CD1c-positive myeloid dendritic cell (primary cell): ENCODE results near the gene SETD1A.
"Not testable (repeated sequence)": the region's sequence is repeated elsewhere in the genome, so short reads cannot be mapped to it uniquely, and the experiment has no call there.

Experiments
- DNase-seq: peaks from one replicate; pipeline ENCODE4 v3.0.0-alpha.2; 2016; ENCODE audit errors: extremely low spot score

Gene SETD1A

DNA sequence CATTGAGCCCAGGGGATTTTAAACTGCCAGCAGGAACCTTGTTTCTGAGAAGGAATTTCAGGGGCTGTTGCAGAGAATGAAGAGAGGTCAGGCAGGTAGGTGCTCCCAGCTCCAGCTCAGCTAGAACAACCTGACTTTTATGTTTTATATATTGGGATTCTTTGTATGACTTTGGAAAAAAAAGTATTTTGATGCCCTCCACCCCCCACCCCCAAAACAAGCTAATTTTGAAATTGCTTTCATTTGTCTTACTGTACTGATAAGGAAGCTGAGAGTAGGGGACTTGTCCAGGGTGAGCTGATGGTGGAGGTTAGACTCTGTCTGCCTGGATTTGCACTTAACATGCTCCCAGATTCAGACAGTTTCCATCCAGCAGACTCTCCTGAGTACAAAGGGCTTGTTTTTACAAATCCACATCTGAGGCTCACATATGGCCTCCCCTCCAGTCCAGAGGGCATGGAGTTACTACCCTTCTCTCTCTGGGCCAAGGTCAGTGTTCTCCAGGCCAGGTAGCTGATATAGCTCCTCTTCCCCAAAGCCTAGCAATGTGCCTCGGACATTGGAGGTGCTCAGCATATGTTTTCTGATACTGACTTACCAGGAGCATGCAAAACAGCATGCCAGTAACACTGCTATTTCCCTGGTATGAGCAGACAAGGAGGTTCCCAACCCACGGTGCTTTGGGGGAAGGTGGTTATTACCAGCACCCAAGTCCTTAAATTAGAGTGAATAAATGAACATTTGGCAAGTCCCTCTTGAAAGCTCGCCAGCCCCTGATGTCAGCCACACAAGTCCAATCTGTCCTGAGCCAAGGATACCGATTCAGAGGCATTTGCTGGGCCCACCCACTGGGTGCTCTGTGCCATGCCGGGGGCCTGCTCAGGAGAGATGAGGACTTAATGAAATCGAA lies 41.6 kb downstream of the SETD1A start:
- DNase-seq = no peak

DNA sequence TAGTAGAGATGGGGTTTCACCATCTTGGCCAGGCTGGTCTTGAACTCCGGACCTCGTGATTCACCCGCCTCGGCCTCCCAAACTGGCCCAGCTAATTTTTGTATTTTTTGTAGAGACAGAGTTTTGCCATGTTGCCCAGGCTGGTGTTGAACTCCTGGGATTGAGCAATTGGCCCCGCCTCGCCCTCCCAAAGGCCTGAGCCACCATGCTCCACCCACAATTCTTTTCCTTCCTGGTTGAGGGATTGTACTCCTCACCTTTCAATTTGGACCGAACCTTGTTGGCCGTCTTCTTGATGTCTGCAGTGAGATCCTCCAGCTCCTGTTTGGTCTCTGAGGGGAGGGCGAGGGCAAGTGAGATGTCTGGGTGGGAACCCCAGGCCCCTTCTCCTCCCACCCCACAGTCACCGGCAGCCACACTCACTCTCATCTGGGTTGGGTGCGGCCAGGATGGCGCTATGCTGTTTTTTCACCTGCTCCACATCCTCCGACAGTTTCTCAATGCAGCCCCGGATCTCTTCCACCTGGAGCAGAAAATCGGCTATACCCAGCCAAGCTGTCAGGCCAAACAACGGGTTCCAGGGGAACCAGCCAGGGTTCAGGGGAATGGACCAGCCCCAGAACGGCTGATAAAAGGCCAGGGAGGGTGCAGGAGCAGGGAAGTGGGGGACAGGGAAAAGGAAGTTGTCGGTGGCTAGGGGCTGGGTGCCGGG lies 43.3 kb downstream of the SETD1A start:
- DNase-seq = no peak

DNA sequence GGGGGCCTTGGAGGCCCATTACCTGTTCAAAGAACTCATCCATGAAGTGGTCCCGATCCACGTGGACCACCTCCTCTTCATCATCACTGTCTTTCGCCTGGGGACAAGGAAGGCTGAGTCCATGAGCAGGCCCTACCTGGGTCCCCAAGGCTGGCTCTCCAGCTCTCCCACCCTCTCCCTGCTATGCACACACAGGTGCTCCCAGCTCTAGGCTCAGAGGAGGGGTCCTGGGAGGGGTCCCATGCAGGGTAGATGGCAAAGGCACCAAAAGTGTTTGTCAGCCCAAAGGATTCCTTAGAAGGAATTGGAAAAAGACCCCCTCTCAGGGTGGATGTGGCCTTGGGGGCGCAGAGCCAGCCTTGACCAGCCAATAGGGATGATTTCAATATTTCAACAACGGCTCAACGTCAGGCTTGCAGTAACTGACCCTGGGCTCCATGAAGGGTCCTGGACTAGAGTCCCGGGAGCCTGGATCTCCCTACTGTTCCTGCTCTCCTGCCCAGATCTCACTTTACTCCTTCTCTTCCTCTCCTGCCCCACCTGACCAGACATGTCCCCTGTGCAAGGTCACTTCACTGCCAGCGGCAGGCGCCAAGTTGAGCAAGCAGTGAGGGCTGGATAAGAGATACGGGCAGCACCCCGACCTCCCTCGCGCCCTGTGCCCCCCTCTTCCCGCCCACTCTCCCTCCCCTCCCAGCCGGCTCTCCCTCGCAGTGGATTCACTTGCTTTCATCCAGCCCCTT lies 44.1 kb downstream of the SETD1A start:
- no peak for DNase-seq

DNA sequence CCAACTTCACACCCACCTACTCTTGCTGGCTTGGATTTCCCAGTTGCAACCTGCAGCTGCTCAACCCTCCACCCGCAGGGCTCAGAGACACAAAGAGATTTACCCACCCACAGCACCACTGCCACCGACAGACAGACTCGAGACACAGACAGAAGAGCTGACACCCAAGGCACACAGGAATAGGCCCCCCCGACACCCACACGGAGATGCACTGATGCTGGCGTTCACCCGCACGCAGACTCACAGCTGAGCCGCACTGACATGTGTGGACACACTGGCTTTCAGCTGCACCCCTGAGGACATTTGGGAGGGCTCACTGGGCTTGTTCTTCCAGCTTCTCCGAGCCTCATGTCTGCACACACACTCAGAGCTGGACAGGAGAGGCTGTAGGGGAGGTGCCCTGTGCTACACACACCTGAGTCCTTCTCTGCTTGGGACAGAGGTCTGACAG lies 44.7 kb downstream of the SETD1A start:
- DNase-seq = no peak

DNA sequence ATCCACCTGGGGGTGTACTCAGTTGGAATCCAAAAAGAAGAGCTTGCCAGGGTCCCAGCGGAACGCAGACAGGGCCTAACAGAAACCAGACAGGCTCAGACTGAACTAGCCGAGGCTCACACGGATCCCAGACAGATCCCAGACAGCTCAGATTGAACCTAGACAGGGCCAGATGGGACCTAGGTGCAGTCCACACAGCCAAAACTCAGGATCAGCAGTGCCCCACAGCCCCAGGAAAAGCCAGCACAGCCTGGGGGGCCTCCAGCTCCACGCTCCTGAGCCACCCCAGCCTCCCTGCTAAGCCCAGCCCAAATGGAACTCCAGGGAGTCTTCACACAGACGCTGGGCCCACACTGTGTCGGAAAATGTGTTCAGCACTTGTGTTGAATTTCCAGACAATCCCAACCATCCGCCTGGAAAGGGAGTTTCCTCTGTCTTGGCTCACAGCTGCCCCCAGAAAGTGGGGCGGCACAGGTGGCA lies 45.3 kb downstream of the SETD1A start:
- no peak for DNase-seq

DNA sequence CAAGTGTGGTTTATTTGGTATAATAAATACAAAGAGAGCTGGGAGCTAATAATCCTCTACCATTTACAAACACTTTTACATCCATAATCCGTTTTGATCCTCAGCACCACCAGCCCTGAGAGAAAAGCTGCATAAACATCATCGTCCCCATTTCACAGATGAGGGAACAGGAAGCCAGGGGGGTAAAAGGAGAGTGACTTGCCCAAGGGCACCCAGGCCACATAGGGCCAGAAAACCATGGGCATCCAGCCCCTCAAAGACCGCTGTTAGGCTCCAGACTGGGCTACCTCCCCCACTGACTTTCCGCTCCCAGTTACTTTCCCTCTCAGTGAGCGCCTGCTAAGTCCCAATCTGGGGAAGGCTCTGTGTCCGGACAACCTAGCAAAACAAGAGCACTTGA lies 46.2 kb downstream of the SETD1A start:
- DNase-seq = no peak

DNA sequence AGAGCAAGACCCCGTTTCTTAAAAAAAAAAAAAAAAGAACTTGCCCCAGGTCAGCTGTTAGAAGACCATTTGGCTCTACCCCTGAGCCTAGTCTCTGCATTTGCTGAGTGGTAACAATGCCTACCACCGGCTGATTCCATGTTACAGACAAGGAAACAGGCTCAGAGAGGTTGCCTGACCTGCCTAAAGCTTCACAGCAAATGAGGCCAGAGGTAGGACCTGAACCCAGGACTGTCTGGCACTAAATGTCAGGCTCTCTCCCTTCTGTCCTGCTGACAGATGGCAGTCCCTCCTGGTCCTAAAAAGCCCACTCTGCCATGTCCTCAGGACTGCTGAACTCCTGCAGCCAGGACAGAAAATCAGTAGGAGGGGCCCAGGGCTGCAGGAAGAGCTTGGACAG lies 47.1 kb downstream of the SETD1A start:
- no peak for DNase-seq

DNA sequence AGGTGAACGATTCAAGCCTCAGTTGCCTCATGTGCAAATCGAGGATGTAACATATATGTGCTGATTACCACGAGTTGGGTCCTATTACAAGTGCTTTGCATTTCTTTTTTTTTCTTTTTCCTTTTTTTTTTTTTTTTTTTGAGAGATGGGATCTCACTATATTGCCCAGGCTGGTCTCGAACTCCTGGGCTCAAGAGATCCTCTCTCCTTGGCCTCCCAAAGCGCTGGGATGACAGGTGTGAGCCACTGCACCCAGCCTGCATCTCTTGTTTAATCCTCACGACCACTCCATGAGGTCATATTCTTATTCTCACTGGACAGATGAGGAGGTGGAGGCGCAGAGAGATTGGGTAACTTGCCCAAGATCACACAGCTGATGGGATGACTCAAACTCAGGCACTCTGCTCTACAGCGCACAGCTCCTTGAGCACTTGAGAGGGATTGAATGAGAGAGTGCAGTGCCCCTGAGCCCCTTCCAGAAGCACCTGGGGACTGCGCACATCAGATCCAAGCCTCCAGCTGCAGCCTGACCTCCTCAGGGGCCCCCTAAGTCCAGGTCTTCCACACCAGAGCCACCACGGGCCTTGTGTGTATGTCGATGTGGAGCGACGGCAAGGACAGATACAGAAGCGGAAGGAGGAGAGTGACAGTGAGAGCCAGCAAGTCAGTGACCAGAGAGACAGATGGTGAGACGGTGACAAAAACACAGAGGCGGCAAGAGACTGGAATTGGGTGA lies 48.0 kb downstream of the SETD1A start:
- no peak for DNase-seq

DNA sequence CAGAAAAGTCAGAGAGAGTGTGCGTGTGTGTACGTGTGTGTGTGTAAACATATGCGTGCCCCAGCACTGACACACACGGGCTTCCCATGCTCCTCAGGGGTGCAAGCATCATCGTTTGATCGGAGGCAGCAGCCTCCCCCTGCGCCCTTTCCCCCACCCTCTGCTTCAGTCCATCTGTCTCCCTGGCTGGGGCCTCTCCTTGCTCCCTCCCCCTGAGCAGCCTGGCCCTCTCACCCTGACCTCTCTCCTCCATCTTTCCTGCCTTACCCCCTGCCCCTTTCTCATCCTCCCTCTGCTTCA lies 48.5 kb downstream of the SETD1A start:
- no peak for DNase-seq

DNA sequence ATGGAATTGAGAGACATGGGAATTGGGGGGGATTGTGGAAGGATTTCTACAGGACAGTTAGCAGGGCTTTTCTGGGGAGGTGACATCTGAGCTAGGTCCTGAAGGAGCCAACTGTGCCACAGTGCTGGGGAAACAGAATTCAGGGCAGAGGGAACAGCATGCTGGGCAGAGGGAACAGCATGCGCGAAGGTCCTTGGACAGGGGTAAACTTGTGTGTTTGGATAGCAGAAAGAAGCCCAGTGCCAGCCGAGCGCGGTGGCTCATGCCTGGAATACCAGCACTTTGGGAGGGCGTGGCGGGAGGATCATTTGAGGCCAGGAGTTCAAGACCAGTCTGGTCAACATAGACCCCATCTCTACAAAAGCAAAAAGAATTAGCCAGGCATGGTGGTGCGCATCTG lies 49.0 kb downstream of the SETD1A start:
- DNase-seq = no peak

DNA sequence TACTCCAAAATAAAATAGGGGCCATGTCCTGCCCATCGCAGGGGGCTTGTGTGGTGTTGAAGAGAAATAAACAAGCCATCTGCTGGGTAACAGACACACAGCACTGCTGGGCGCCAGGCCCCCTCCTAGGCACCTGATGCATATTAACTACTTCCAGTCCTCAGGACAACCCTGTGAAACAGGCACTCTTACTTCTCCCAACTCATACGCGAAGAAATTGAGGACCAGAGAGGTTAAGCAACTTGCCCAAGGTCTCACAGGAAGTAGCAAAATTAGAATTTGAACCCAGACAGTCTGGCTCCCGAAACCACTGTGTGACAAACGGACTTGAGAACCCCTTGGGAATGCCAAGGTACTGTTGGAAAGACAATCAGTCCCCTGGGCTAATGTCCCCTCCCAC lies 50.1 kb downstream of the SETD1A start:
- DNase-seq = no peak

DNA sequence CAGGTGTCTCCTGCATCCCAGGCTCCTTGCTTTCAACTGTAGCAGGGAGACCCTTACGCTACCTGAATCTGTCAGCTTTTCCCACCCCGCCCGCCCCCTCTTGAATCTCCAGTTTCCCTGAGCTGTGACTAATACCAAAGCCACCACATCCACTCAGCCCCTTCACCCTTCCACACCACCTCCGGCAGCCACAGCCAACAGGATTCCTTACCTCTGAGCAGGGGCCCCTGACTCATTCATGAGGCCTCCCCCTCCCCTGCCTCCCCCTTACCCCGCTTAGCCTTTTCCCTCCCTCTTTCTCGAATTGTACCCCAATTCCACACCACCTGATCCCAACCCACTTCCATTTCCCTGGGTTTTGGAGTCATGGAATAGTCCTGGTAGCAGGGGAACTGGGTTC lies 50.6 kb downstream of the SETD1A start:
- no peak for DNase-seq

DNA sequence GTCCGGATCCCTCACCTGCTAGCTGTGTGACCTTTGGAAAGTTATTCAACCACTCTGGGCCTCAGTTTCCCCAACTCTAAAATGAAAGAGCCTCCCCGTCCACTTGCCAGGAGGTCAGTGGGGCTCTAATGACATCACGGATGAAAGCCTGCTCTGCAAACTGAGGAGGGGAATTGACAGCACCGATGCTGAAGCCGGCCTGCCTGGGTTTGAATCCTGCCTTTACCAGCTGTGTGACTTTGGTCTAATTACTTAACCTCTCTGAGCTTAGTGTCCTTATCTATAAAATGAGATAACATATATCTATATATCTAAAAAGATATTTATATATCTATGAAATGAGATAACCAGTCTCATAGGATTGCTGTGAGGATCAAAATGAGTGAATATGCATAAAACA lies 51.0 kb downstream of the SETD1A start:
- no peak for DNase-seq

DNA sequence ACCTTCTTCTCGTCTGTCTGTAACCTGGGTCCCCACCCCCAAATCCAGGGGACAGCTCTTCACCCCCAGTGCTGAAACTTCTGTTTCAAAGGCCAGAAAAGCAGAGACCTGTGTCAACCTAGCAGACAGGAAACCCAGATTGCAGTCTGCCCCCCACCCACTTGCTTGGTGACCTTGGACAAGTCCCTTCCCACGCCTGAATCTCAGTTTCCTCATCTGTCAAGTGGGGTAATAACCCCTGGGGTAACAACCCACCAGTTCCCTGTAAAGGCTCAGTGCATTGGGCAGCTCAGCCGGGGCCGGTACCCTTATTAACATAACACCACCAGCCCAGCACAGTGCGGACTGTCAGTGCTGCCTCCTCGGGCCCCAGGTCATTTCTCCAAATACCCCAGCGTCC lies 51.6 kb downstream of the SETD1A start:
- DNase-seq = no peak

DNA sequence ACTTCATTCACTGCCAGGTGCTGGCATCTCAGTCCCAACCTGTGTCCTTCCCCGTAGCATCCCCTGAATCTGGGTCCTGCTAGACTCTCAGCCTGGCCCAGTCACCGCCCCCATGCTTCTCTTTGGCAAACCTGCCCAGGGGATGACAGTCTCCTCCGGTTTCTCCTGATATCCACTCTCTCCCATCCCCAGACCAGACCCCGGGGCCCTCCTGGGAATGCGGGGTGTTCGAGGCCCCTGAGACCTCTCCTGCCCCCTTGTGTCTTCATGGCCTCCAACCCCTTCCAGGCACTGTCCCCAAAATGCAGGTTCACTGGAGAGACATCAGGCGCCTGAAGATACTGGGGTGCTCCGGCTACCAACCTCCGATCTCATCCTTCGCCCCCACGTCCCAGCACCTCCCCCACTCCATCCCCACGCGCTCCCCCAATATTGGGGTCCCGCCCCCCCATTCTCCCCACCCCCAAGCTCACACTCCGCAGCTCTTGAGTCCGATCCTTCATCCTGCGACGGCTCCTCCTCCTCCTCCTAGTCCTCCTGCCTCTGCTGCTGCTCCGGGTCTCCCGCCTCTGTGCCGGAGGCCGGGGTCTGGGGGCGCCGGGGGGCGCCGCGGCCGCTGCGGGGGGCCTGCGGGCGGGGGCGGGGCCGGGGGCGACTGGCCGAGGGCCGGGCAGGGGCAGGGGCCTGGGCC lies 52.5 kb downstream of the SETD1A start:
- no peak for DNase-seq

DNA sequence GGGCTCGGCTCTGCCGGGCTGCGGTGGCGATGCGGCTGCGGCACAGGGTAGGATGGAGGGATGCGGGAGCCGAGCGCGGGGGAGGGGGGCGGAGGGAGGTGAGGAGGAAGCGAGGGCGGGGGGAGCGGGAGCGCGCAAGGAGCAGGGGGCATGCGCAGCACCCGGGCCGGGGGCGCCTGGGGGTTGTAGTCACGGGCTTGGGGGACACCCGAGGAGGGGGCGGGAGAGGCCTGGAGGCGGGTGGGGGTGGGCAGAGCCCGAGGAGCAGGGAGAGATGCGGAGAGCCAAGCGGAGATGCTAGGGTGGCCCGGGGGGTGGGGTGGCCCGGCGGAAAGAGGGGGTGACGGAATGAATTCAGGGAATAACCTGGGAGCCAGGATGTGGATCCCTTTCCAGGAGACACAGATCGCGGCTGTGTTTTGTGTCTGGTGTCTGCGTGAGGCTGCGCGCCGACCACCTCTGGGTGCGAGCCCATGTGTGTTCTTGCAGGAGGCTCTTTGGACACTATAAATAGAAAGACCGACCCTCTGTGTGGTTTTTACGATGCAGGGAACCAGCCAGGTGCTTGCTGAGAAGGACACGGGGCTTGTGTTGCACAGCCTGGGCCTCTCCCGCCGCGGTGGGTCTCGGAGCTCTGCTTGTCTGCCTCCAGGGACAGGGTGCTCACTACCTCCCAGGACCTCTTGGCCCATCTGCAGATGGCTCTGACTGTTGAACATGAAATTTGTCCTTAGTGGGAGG lies 53.2 kb downstream of the SETD1A start, which contains the start of gene STX1B:
STX1B (minus strand) TSS at position 54 of the 741 bp plus-strand sequence. CDS start 242 bp downstream, outside the sequence.
- no peak for DNase-seq

DNA sequence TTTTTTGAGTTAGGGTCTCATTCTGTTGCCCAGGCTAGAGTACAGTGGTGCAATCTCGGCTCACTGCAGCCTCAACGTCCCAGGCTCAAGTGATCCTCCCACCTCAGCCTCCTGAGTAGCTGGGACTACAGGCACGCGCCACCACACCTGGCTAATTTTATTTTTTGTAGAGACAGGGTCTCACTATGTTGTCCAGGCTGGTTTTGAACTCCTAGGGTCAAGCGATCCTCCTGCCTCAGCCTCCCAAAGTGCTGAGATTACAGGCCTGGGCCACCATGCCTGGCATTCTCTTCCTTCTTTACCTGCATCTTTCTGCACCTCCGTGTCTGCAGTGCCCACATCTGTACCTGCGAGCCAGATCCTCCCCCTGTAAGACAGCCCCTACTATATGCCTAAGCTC lies 54.3 kb downstream of the SETD1A start:
- not testable (repeated sequence) for DNase-seq

DNA sequence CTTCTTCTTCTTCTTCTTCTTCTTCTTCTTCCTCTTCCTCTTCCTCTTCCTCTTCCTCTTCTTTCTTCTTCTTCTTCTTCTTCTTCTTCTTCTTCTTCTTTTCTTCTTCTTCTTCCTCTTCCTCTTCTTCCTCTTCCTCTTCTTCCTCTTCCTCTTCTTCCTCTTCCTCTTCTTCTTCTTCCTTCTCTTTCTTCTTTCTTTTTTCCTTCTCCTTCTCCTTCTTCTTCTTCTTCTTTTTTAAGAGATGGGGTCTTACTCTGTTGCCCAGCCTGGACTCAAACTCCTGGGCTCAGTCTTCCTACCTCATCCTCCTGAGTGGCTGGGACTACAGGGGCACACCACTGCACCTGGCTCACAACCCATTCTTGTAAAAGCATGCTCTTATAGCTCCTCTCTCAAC lies 55.7 kb downstream of the SETD1A start:
- DNase-seq = not testable (repeated sequence)

DNA sequence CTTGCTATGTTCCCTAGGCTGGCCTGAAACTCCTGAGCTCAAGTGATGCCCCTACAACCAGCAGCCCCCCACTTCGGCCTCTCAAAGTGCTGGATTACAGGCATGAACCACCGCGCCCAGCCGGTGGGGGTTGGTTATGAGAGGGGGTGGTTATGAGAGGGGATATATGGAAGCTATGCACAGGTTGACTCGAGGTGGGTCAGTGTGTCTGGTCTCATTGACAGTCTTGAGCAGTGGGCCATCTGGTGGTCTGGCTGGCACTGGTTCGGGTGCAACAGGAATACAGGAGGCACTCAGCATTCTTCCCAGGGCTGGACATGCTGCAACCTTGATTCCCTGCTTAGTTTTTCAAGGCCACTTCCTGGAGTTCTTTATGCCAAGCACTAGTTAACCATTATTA lies 58.5 kb downstream of the SETD1A start:
- no peak for DNase-seq

DNA sequence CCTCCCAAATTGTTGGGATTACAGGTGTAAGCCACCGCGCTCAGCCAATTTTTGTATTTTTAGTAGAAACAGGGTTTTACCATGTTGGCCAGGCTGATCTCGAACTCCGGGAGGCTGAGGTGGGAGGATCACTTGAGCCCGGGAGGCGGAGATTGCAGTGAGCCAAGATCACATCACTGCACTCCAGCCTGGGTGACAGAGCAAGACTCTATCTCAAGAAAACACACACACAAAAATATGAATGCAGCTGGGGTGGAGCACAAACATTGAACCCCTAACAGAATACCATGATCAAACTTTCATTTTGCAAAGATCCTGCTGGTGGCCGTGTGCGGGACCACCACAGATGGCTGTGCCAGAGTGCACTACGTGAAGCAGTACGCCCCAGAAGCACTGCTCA lies 60.2 kb downstream of the SETD1A start:
- DNase-seq = not testable (repeated sequence)
